Measurements from ENCODE around the gene GAK.

DNA sequence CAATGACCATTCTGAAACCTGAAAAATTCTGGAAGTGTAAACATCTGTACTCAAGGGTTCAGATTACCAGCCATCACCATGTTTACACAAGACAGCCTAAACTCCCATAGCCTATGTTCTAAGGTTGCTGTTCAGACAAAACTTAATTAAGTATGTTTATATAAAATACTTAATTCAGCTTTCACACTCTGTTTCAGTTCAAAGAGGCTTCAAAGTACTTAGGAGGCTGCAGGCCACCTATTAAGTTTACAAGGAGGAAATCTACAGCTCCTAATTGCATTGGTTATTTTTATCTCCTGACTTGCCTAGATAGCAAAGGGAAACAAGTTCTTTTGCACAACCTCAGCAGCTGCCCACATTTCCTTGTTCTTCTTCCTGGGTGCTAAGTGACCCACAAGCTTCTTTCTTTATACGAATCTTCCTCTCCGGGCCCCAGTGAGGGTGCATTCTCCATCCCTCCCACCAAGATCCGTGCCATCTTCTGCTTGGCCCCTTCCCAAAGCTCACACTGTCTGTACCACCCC, 2.0 kb downstream of the GAK start:
- TF ChIP-seq, protein P1, sequence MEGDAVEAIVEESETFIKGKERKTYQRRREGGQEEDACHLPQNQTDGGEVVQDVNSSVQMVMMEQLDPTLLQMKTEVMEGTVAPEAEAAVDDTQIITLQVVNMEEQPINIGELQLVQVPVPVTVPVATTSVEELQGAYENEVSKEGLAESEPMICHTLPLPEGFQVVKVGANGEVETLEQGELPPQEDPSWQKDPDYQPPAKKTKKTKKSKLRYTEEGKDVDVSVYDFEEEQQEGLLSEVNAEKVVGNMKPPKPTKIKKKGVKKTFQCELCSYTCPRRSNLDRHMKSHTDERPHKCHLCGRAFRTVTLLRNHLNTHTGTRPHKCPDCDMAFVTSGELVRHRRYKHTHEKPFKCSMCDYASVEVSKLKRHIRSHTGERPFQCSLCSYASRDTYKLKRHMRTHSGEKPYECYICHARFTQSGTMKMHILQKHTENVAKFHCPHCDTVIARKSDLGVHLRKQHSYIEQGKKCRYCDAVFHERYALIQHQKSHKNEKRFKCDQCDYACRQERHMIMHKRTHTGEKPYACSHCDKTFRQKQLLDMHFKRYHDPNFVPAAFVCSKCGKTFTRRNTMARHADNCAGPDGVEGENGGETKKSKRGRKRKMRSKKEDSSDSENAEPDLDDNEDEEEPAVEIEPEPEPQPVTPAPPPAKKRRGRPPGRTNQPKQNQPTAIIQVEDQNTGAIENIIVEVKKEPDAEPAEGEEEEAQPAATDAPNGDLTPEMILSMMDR (IDR thresholded peaks at IDR 0.05): no peak
- no peak for TF ChIP-seq POLR2AphosphoS5 (IDR thresholded peaks at IDR 0.05; ENCODE audit: low read depth, low read length)
- no peak for TF ChIP-seq SIN3A (IDR thresholded peaks at IDR 0.05; ENCODE audit: borderline replicate concordance, insufficient read depth, low read depth, low read length)
- TF ChIP-seq, protein P2, sequence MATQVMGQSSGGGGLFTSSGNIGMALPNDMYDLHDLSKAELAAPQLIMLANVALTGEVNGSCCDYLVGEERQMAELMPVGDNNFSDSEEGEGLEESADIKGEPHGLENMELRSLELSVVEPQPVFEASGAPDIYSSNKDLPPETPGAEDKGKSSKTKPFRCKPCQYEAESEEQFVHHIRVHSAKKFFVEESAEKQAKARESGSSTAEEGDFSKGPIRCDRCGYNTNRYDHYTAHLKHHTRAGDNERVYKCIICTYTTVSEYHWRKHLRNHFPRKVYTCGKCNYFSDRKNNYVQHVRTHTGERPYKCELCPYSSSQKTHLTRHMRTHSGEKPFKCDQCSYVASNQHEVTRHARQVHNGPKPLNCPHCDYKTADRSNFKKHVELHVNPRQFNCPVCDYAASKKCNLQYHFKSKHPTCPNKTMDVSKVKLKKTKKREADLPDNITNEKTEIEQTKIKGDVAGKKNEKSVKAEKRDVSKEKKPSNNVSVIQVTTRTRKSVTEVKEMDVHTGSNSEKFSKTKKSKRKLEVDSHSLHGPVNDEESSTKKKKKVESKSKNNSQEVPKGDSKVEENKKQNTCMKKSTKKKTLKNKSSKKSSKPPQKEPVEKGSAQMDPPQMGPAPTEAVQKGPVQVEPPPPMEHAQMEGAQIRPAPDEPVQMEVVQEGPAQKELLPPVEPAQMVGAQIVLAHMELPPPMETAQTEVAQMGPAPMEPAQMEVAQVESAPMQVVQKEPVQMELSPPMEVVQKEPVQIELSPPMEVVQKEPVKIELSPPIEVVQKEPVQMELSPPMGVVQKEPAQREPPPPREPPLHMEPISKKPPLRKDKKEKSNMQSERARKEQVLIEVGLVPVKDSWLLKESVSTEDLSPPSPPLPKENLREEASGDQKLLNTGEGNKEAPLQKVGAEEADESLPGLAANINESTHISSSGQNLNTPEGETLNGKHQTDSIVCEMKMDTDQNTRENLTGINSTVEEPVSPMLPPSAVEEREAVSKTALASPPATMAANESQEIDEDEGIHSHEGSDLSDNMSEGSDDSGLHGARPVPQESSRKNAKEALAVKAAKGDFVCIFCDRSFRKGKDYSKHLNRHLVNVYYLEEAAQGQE (IDR thresholded peaks at IDR 0.05; ENCODE audit: insufficient read depth in 1 of 2, low read depth in 2 of 2, low read length in 1 of 2): no peak

Measured in Panc1 (cell line).